GM12878 (cell line): ENCODE results near the gene TSEN54. TPM values are rescaled to one million over a fixed set of nuclear protein-coding genes. Genes with fewer than 3 reads are reported as not detected.

Source experiments
- ATAC-seq: fragments of 200-7000 bp; cut with Tn5 transposase; 3 replicates; pipeline ENCODE4 v1.9.1; 2020; ENCODE audit warnings: mild to moderate bottlenecking, moderate library complexity
- BruUV-seq: library from RNA; stranded (reverse); fragments of 400-500 nt; replicated peaks from 2 replicates; lab custom pipeline; 2021; lab: Mats Ljungman, UMichigan
- CTCF ChIA-PET: fragments of 300-600 bp; sonication (Branson Sonifier 250); formaldehyde crosslinking; extraction: SDS; loops from one replicate; lab custom pipeline; 2021; ENCODE audit warnings: inconsistent platforms; lab: Yijun Ruan, JAX
- POLR2A ChIA-PET: fragments of 350-600 bp; formaldehyde crosslinking; extraction: SDS; loops from one replicate; lab custom pipeline; 2021; ENCODE audit warnings: inconsistent platforms; lab: Charles Lee
- RAD21 ChIA-PET: fragments of 300-600 bp; sonication (Branson Sonifier 250); formaldehyde crosslinking; loops from one replicate; lab custom pipeline; 2023; ENCODE audit warnings: antibody characterized with exemption; ENCODE audit not compliant: unreplicated experiment; lab: Charles Lee
- SMC1A ChIA-PET: fragments of 300-600 bp; sonication (Branson Sonifier 250); formaldehyde crosslinking; loops from one replicate; lab custom pipeline; 2023; ENCODE audit not compliant: unreplicated experiment, uncharacterized antibody; lab: Charles Lee
- DNase-seq: peaks from one replicate; pipeline ENCODE4 v3.0.0-alpha.2; 2011; ENCODE audit warnings: low read depth, low spot score
- FAIRE-seq: peaks from 3 replicates; lab custom pipeline; 2011; peaks lifted over from hg19 to GRCh38; lab: Jason Lieb, UNC
- H2AFZ ChIP-seq: 2 replicates; pipeline ENCODE4 v1.6.0; 2011; ENCODE audit warnings: low read depth, low read length, control low read depth; ENCODE audit not compliant: control insufficient read depth
- H3K27ac ChIP-seq: 2 replicates; pipeline ENCODE4 v1.5.1; 2011; ENCODE audit warnings: control low read depth; ENCODE audit not compliant: control insufficient read depth, insufficient read depth
- H3K27me3 ChIP-seq, 2 experiments: replicated peaks in 1 of 2; 2 replicates each; pipeline versions ENCODE4 v1.6.0 to v1.6.1; 2011; ENCODE audit warnings: low read length in 1 of 2; ENCODE audit not compliant: control insufficient read depth in 2 of 2, insufficient read depth in 2 of 2
- H3K36me3 ChIP-seq, 2 experiments: 2 replicates each; pipeline ENCODE4 v1.5.1; 2011; ENCODE audit warnings: low read length in 1 of 2; ENCODE audit not compliant: control insufficient read depth in 2 of 2, insufficient read depth in 2 of 2
- H3K4me1 ChIP-seq: 2 replicates; pipeline ENCODE4 v1.6.1; 2011; ENCODE audit warnings: mild to moderate bottlenecking, low read length, moderate library complexity, mixed read lengths; ENCODE audit not compliant: control insufficient read depth, insufficient read depth
- H3K4me2 ChIP-seq: 2 replicates; pipeline ENCODE4 v1.6.0; 2011; ENCODE audit warnings: control low read depth; ENCODE audit not compliant: control insufficient read depth, insufficient read depth
- H3K4me3 ChIP-seq: fragments of 200-600 bp; sonication (generic); 2 replicates; pipeline ENCODE4 v1.5.1; 2016
- H3K79me2 ChIP-seq: 2 replicates; pipeline ENCODE4 v1.6.0; 2011; ENCODE audit warnings: low read length; ENCODE audit not compliant: control insufficient read depth, insufficient read depth
- H3K9ac ChIP-seq: 2 replicates; pipeline ENCODE4 v1.8.0; 2011; ENCODE audit warnings: low read length, control low read depth, mixed read lengths; ENCODE audit not compliant: control insufficient read depth, insufficient read depth
- H3K9me3 ChIP-seq: replicated peaks from 3 replicates; pipeline ENCODE4 v1.5.1; 2011; ENCODE audit warnings: mild to moderate bottlenecking, low read length; ENCODE audit not compliant: control insufficient read depth, insufficient read depth
- H4K20me1 ChIP-seq: 2 replicates; pipeline ENCODE4 v1.6.0; 2011; ENCODE audit not compliant: control insufficient read depth, insufficient read depth
- BHLHE40 ChIP-seq, 2 experiments: fragments of 450-650 bp in 1 of 2; IDR thresholded peaks; 2 replicates each; pipeline ENCODE4 v1.6.1; 2011 to 2017; ENCODE audit warnings: low read depth in 2 of 2, borderline replicate concordance in 1 of 2, improper control_type of control experiment in 1 of 2, low read length in 1 of 2, mild to moderate bottlenecking in 1 of 2
- CHD2 ChIP-seq: IDR thresholded peaks from 2 replicates; pipeline ENCODE4 v1.6.1; 2011; ENCODE audit warnings: low read depth, low read length, improper control_type of control experiment, borderline replicate concordance
- DPF2 ChIP-seq: fragments of 450-650 bp; IDR thresholded peaks from 2 replicates; pipeline ENCODE4 v1.6.1; 2017; ENCODE audit warnings: mild to moderate bottlenecking
- EZH2 ChIP-seq: IDR thresholded peaks from 2 replicates; pipeline ENCODE4 v1.6.1; 2012; ENCODE audit warnings: low read depth, mild to moderate bottlenecking, control low read depth, inconsistent platforms, low read length, borderline replicate concordance; ENCODE audit not compliant: control insufficient read depth
- IKZF2 ChIP-seq, 2 experiments: fragments of 450-650 bp; IDR thresholded peaks; 2 replicates each; pipeline ENCODE4 v1.6.1; 2017; ENCODE audit warnings: mild to moderate bottlenecking in 2 of 2, moderate library complexity in 2 of 2
- MTA2 ChIP-seq: fragments of 450-650 bp; IDR thresholded peaks from 2 replicates; pipeline ENCODE4 v1.6.1; 2016; ENCODE audit warnings: low read depth, mild to moderate bottlenecking, moderate library complexity
- NBN ChIP-seq: fragments of 450-650 bp; IDR thresholded peaks from 2 replicates; pipeline ENCODE4 v1.6.1; 2016
- NR2F1 ChIP-seq: fragments of 450-650 bp; conservative IDR thresholded peaks from 2 replicates; pipeline ENCODE4 v1.6.1; 2017; ENCODE audit warnings: mild to moderate bottlenecking
- PAX8 ChIP-seq: fragments of 450-650 bp; IDR thresholded peaks from 2 replicates; pipeline ENCODE4 v1.6.1; 2017; ENCODE audit warnings: mild to moderate bottlenecking, moderate library complexity
- POLR2A ChIP-seq: IDR thresholded peaks from 2 replicates; pipeline ENCODE4 v1.6.1; 2011; ENCODE audit warnings: low read depth, mild to moderate bottlenecking, low read length
- RCOR1 ChIP-seq: conservative IDR thresholded peaks from 2 replicates; pipeline ENCODE4 v1.6.1; 2012; ENCODE audit warnings: low read depth, low read length, improper control_type of control experiment
- SMC3 ChIP-seq: IDR thresholded peaks from 2 replicates; pipeline ENCODE4 v1.6.1; 2011; ENCODE audit warnings: low read length, improper control_type of control experiment, borderline replicate concordance
- SREBF2 ChIP-seq: IDR thresholded peaks from 2 replicates; pipeline ENCODE4 v1.6.1; 2012; ENCODE audit warnings: mild to moderate bottlenecking, low read length
- TCF12 ChIP-seq: IDR thresholded peaks from 2 replicates; pipeline ENCODE4 v1.6.1; 2011; ENCODE audit warnings: low read depth, mild to moderate bottlenecking, low read length
- TCF3 ChIP-seq: IDR thresholded peaks from 2 replicates; pipeline ENCODE4 v1.6.1; 2012; ENCODE audit warnings: low read depth, mild to moderate bottlenecking, low read length, borderline replicate concordance; ENCODE audit not compliant: insufficient read depth
- WGBS: methylation state at CpG from one replicate; pipeline ENCODE4 v1.1.6; 2016; ENCODE audit warnings: low lambda C conversion rate; ENCODE audit not compliant: insufficient replicate concordance, insufficient coverage; ENCODE audit errors: missing lambda C conversion rate; 5-methylcytosine and 5-hydroxymethylcytosine counted together
- in situ Hi-C: fragments of 300-500 bp; cut with MboI; formaldehyde crosslinking; loops from 9 replicates; pipeline ENCODE4 v1.14.3; 2018; ENCODE audit warnings: mixed read lengths
- intact Hi-C: fragments of 100-400 bp; cut with micrococcal nuclease; formaldehyde crosslinking; loops from one replicate; pipeline ENCODE4 v1.14.2; 2022; ENCODE audit not compliant: unreplicated experiment
- polyA plus RNA-seq, 11 experiments: library from polyadenylated mRNA; depleted of rRNA in 4 of 11; unstranded in 6 of 11; stranded (reverse) in 5 of 11; fragments of >200 nt; fragmentation: Nextera tagmentation in 4 of 11; fragmentation: Illumina TruSeq in 1 of 11; extraction: Ambion mirVana in 4 of 11; extraction: Trizol in 1 of 11; gene quantifications; 1 replicate in 1 of 11; 2 replicates in 10 of 11; pipeline versions ENCODE4 v1.2.1 to v1.2.3, GENCODE V29; 2011 to 2016; ENCODE audit warnings: inconsistent platforms in 2 of 11, missing spikeins in 2 of 11, low read depth in 1 of 11
- total RNA-seq, 4 experiments: library from RNA; depleted of rRNA in 3 of 4; stranded (reverse); fragments of >200 nt in 3 of 4; fragmentation: Illumina TruSeq in 1 of 4; extraction: Trizol in 1 of 4; gene quantifications; 2 replicates each; pipeline versions ENCODE4 v1.2.1 to v1.2.3, GENCODE V29; 2013 to 2021
- TF ChIP-seq, protein P1 (sequence below): fragments of 450-650 bp; formaldehyde crosslinking; IDR thresholded peaks from 2 replicates; pipeline ENCODE4 v1.4.0; 2022; ENCODE audit warnings: mild to moderate bottlenecking, moderate library complexity
- TF ChIP-seq, protein P2 (sequence below): fragments of 450-650 bp; IDR thresholded peaks from 2 replicates; pipeline ENCODE4 v1.6.1; 2016; ENCODE audit warnings: mild to moderate bottlenecking

The TSEN54 gene
- total and polyA plus RNA-seq, 10 of the 15 experiments (the other 5 are each of a cell fraction or from before 2014, with no cell fraction given), result 7.1 to 48.0 (median 41.1) TPM

DNA sequence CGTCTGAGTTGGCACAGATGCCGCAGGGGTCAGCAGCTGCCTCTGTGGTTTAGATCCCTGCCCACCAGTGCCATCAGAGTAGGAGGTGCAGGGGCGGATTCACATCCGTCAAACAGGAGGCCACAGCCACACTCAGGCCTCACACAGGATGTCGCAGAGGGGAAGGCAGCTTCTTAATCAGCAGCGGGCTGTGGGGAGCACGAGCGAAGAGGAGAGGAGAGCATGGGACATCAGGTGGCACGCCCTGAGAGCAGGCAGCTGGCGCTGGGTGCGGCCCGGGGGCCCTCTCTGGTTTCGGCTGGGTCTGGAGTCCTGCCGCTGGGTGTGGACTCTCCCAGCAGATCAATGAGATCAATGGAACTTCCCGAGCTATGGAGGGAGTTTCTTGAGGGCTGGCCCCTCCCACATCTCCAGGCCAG is 18.8 kb downstream of the TSEN54 start:
- ATAC-seq (peak; percentile 96), FAIRE-seq (peak; percentile 62), DNase-seq (peak; percentile 26)
- H3K4me3 ChIP-seq, result no peak overlapping the region
- no peaks in the 10 kb centered on the region for H3K79me2 ChIP-seq
- SMC1A ChIA-PET, result interaction anchor here (1.1 to 1.5 kb wide), 6 partner anchors 9 to 81 kb away, joined by 3 to 4 read pairs (median 3); no protein-coding TSS in a partner anchor
- H2AFZ ChIP-seq, result peak overlapping the region; percentile 48
- no peak overlapping the region for H3K27ac ChIP-seq
- no peaks in the 10 kb centered on the region for H3K9me3 ChIP-seq
- H3K4me2 ChIP-seq, result peak overlapping the region; percentile 59
- H3K4me1 ChIP-seq, result peaks cover 11% of the 10 kb centered on the region
- in situ Hi-C loops, result no loop called here
- intact Hi-C loops, result no loop called here
- H4K20me1 ChIP-seq, result no peaks in the 10 kb centered on the region
- WGBS, result 19% methylated on average over 15 of the region's 15 CpGs
- CTCF ChIA-PET, result interaction anchor here (0.6 to 2.3 kb wide), 4 partner anchors 19 to 213 kb away, joined by 3 to 7 read pairs (median 4); partner anchors contain the start of gene TSEN54
- H3K36me3 ChIP-seq, result no peaks in the 10 kb centered on the region
- POLR2A ChIA-PET, result interaction anchor here (0.7 to 1.5 kb wide), 4 partner anchors 8 to 123 kb away, joined by 3 to 4 read pairs (median 3); partner anchors contain the start of gene TSEN54
- RAD21 ChIA-PET, result interaction anchor here (1.1 kb wide), 2 partner anchors 36 to 229 kb away, joined by 3 to 5 read pairs; no protein-coding TSS in a partner anchor
- BruUV-seq, result no TSS peak
- no peak overlapping the region for H3K9ac ChIP-seq
- no peaks in the 10 kb centered on the region for H3K27me3 ChIP-seq
- TF ChIP-seq, protein P1, sequence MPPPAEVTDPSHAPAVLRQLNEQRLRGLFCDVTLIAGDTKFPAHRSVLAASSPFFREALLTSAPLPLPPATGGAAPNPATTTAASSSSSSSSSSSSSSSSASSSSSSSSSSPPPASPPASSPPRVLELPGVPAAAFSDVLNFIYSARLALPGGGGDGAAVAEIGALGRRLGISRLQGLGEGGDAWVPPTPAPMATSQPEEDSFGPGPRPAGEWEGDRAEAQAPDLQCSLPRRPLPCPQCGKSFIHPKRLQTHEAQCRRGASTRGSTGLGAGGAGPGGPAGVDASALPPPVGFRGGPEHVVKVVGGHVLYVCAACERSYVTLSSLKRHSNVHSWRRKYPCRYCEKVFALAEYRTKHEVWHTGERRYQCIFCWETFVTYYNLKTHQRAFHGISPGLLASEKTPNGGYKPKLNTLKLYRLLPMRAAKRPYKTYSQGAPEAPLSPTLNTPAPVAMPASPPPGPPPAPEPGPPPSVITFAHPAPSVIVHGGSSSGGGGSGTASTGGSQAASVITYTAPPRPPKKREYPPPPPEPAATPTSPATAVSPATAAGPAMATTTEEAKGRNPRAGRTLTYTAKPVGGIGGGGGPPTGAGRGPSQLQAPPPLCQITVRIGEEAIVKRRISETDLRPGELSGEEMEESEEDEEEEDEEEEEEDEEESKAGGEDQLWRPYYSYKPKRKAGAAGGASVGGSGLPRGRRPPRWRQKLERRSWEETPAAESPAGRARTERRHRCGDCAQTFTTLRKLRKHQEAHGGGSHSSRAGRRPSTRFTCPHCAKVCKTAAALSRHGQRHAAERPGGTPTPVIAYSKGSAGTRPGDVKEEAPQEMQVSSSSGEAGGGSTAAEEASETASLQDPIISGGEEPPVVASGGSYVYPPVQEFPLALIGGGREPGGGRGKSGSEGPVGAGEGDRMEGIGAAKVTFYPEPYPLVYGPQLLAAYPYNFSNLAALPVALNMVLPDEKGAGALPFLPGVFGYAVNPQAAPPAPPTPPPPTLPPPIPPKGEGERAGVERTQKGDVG (CRISPR knock-in tag), result no peak
- TF ChIP-seq POLR2A (0 out of 2 replicates have a peak, but pooled peaks have one; percentile 21), PAX8 (no peak), EZH2 (no peak), SMC3 (0 out of 2 replicates have a peak, but pooled peaks have one; percentile 1), NR2F1 (peak; percentile 78), DPF2 (peak; percentile 70), IKZF2 (IDR thresholded peaks at IDR 0.05) (peak; percentile 28 to 43; a peak in 1 of 4 replicates), RCOR1 (no peak), CHD2 (0 out of 2 replicates have a peak, but pooled peaks have one; percentile 28), TCF12 (peak; percentile 48; the same call in 1 of the 2 replicates), NBN (0 out of 2 replicates have a peak, but pooled peaks have one; percentile 35), SREBF2 (no peak), TCF3 (0 out of 2 replicates have a peak, but pooled peaks have one; percentile 21), MTA2 (0 out of 2 replicates have a peak, but pooled peaks have one; percentile 22), BHLHE40 (IDR thresholded peaks at IDR 0.05; ENCODE audit: borderline replicate concordance in 1 of 2, low read depth in 2 of 2, low read length in 1 of 2) (peak in 1 of 2 experiments; percentile 81; a peak in 2 of 4 replicates)
- TF ChIP-seq, protein P2, sequence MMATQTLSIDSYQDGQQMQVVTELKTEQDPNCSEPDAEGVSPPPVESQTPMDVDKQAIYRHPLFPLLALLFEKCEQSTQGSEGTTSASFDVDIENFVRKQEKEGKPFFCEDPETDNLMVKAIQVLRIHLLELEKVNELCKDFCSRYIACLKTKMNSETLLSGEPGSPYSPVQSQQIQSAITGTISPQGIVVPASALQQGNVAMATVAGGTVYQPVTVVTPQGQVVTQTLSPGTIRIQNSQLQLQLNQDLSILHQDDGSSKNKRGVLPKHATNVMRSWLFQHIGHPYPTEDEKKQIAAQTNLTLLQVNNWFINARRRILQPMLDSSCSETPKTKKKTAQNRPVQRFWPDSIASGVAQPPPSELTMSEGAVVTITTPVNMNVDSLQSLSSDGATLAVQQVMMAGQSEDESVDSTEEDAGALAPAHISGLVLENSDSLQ, result 0 out of 2 replicates have a peak, but pooled peaks have one; percentile 21
